ENCODE results near the gene PDE8A.
A peak's percentile ranks its signal among the peaks of the same experiment; 100 is the strongest.
"Not testable (repeated sequence)": the region's sequence is repeated elsewhere in the genome, so short reads cannot be mapped to it uniquely, and the experiment has no call there.

PDE8A gene

GRCh38 chr15:84992157-84992944 is 10.7 kb downstream of the PDE8A start:
- no peaks in the 10 kb centered on the region for H3K27me3 Mint-ChIP-seq

GRCh38 chr15:84996055-84996454 is 14.4 kb downstream of the PDE8A start:
- Mint-ChIP-seq H3K4me3 (no peak overlapping the region), H3K4me1 (peaks cover 36% of the 10 kb centered on the region), H3K9me3 (no peaks in the 10 kb centered on the region), H3K27ac (no peak overlapping the region), H3K27me3 (peaks cover 1% of the 10 kb centered on the region)
- no peak for DNase-seq
- ATAC-seq = no peak

More at GRCh38 chr15:84992157-84992944, 10.7 kb downstream of the PDE8A start:
- Mint-ChIP-seq H3K27ac (peak overlapping the region in 1 of 2 donors; percentile 36), H3K9me3 (no peaks in the 10 kb centered on the region), H3K4me1 (peaks cover 49% of the 10 kb centered on the region), H3K4me3 (peak overlapping the region; percentile 8 to 59)
- ATAC-seq (peak; percentile 96), DNase-seq (peak; percentile 19 to 53)

DNA sequence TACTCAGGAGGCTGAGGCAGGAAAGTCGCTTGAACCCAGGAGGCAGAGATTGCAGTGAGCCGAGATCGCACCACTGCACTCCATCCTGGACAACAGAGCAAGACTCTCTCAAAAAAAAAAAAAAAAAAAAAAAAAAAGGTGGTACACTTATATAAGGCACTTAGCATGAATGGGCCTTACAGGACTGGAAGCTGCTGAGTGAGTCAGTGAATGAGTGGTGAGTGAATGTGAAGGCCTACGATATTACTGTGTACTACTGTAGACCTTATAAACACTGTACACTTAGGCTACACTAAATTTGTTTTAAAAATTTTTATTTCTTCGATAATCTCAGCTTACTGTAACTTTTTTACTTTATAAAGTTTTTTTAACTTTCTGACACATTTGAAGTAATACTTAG is 15.1 kb downstream of the PDE8A start:
- not testable (repeated sequence) for H3K27me3 Mint-ChIP-seq, H3K9me3 Mint-ChIP-seq, ATAC-seq, DNase-seq, H3K4me3 Mint-ChIP-seq
- H3K27ac Mint-ChIP-seq = peak overlapping the region in 1 of 2 donors; percentile 36
- H3K4me1 Mint-ChIP-seq = peaks cover 36% of the 10 kb centered on the region

DNA sequence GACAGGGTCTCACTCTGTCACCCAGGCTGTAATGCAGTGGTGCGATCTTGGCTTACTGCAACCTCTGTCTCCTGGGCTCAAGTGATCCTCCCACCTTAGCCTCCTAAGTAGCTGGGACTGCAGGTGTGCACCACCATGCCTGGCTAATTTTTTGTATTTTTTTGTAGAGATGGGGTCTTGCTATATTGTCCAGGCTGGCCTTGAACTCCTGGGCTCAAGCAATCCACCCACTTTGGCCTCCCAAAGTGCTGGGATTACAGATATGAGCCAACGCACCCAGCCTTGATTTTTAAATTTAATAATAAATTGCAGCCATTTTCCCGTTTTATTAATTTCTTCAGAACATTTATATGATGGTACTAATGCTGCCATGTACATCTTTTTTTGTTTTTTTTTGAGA is 15.6 kb downstream of the PDE8A start:
- H3K27me3 Mint-ChIP-seq, ATAC-seq, H3K4me3 Mint-ChIP-seq, H3K9me3 Mint-ChIP-seq, H3K27ac Mint-ChIP-seq, DNase-seq: not testable (repeated sequence)
- peaks cover 35% of the 10 kb centered on the region for H3K4me1 Mint-ChIP-seq

DNA sequence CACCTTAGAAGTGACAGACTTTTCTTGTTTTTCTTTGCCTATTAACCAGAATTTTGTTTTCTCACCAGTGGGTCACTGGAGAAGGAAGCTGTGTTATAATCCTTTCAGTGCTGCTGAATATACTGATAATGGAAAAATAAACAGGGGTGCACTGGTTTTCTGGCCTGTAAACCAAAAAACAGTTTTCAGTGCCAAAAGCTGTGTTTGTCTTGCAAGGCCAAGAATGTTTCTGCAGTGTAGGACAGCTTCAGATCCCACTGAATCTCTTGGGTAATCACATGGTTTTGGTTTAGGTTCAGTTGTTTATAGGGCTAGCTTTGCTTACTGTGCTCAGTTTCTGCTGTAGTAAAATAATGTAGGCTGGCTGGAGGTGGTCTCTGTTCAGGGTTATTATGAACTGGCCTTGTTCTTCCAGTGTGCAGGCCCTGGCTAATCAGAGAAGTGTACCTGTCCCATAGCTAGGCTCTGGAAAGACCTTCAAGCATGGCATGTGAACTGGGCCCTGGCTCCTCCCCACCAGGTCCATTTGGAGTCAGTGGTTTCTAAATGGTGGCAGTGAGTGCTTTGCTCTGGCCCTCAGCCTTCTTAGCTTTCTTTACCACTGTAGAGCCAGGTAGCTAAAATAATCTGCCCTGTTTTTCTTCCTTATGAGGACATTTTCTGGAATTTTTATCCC is 18.7 kb downstream of the PDE8A start:
- H3K27me3 Mint-ChIP-seq = peaks cover 7% of the 10 kb centered on the region
- no peak overlapping the region for H3K4me3 Mint-ChIP-seq
- H3K27ac Mint-ChIP-seq = no peak overlapping the region
- H3K4me1 Mint-ChIP-seq = peaks cover 28% of the 10 kb centered on the region
- ATAC-seq (no peak), DNase-seq (no peak)
- H3K9me3 Mint-ChIP-seq = no peaks in the 10 kb centered on the region

GRCh38 chr15:85000937-85001336 is 19.3 kb downstream of the PDE8A start:
- no peak for ATAC-seq
- H3K4me1 Mint-ChIP-seq = peaks cover 28% of the 10 kb centered on the region
- H3K4me3 Mint-ChIP-seq = no peak overlapping the region
- no peak for DNase-seq
- H3K27ac Mint-ChIP-seq = no peak overlapping the region
- H3K9me3 Mint-ChIP-seq = no peaks in the 10 kb centered on the region
- peaks cover 7% of the 10 kb centered on the region for H3K27me3 Mint-ChIP-seq

DNA sequence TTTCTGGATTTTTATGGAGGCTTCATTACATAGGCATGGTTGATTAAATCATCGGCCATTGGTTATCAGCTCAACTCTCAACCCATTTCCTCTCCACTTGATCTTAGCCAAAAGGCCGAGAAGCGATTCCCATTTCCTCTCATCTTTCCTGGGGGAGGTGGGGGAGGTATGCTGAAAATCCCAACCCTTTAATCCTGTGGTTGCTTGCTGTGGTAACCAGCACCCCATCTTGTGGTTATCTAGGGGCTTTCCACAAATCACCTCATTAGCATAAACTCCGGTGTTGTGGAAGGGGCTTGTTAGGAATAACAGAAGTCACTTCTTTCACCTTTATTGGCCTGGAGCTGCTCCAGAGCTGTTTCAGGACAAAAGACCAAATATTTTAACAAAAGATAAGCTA is 20.9 kb downstream of the PDE8A start:
- Mint-ChIP-seq H3K9me3 (no peaks in the 10 kb centered on the region), H3K27me3 (peaks cover 7% of the 10 kb centered on the region), H3K4me1 (peaks cover 28% of the 10 kb centered on the region), H3K27ac (no peak overlapping the region), H3K4me3 (no peak overlapping the region)
- no peak for ATAC-seq
- no peak for DNase-seq

GRCh38 chr15:85003593-85004312 is 22.1 kb downstream of the PDE8A start:
- Mint-ChIP-seq H3K27ac (no peak overlapping the region), H3K4me3 (no peak overlapping the region), H3K4me1 (peaks cover 36% of the 10 kb centered on the region), H3K27me3 (peaks cover 7% of the 10 kb centered on the region), H3K9me3 (no peaks in the 10 kb centered on the region)
- ATAC-seq (no peak), DNase-seq (no peak)

DNA sequence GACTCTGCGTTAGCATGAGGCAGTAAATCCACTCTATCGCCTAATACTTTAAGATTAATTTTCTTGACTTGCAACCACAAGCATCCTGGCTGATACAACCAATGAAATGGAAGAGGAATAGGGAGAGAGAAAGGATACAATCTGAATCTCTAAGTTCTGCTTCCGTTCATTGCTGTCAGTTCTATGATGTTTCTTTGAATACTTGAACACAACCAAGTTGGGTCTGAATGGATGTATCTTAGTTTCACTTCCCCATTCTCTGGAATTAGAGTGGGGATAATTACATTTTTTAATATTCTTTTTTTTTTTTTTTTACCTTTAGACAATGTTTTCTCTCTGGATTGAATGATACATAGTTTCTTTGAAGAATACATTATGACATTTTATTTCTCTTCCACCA is 22.9 kb downstream of the PDE8A start:
- ATAC-seq (no peak), DNase-seq (no peak)
- H3K4me3 Mint-ChIP-seq = no peak overlapping the region
- H3K9me3 Mint-ChIP-seq = no peaks in the 10 kb centered on the region
- peaks cover 7% of the 10 kb centered on the region for H3K27me3 Mint-ChIP-seq
- peak overlapping the region in 1 of 2 donors; percentile 79 for H3K27ac Mint-ChIP-seq
- H3K4me1 Mint-ChIP-seq = peaks cover 36% of the 10 kb centered on the region

- H3K27me3 Mint-ChIP-seq = peaks cover 7% of the 10 kb centered on the region
- H3K27ac Mint-ChIP-seq = no peak overlapping the region
- DNase-seq (no peak), ATAC-seq (no peak)
- no peak overlapping the region for H3K4me3 Mint-ChIP-seq
- H3K9me3 Mint-ChIP-seq = no peaks in the 10 kb centered on the region
- H3K4me1 Mint-ChIP-seq = peaks cover 44% of the 10 kb centered on the region
These were observed 23.7 kb downstream of the PDE8A start for GRCh38 chr15:85005319-85005718.

DNA sequence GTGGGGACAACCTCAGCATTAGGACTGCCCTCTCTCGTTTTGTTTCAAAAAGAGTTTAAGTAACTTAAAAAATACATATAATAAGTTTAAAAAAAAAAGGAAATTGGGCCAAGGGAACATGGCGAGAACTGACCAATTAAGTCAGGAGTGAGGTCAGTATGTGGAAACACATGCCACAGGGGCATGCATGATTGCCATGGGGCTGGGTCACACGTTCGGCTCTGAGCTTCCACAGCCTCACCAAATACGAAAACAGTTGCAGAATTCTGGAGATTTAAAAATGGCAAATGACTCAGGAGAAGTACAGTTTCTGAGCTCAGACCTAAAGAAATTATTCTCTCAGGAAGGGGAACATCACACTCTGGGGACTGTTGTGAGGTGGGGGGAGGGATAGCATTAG is 24.1 kb downstream of the PDE8A start:
- no peak for DNase-seq
- peaks cover 45% of the 10 kb centered on the region for H3K4me1 Mint-ChIP-seq

GRCh38 chr15:85006201-85006600 is 24.5 kb downstream of the PDE8A start:
- H3K27ac Mint-ChIP-seq = no peak overlapping the region
- DNase-seq (no peak), ATAC-seq (no peak)
- peaks cover 4% of the 10 kb centered on the region for H3K27me3 Mint-ChIP-seq
- peaks cover 0 to 4% of the 10 kb centered on the region in 2 donors for H3K9me3 Mint-ChIP-seq
- peaks cover 45% of the 10 kb centered on the region for H3K4me1 Mint-ChIP-seq
- no peak overlapping the region for H3K4me3 Mint-ChIP-seq

More for the DNA sequence above, 24.1 kb downstream of the PDE8A start:
- Mint-ChIP-seq H3K27ac (no peak overlapping the region), H3K9me3 (no peaks in the 10 kb centered on the region), H3K27me3 (peaks cover 7% of the 10 kb centered on the region), H3K4me3 (no peak overlapping the region)
- no peak for ATAC-seq

- Mint-ChIP-seq H3K4me3 (no peak overlapping the region), H3K27me3 (no peaks in the 10 kb centered on the region), H3K27ac (no peak overlapping the region), H3K9me3 (peaks cover 0 to 4% of the 10 kb centered on the region in 2 donors), H3K4me1 (peaks cover 41% of the 10 kb centered on the region)
- no peak for DNase-seq
- no peak for ATAC-seq
These were observed 25.0 kb downstream of the PDE8A start for GRCh38 chr15:85006655-85007054.

GRCh38 chr15:85007137-85007536 is 25.5 kb downstream of the PDE8A start:
- Mint-ChIP-seq H3K27ac (no peak overlapping the region), H3K4me3 (no peak overlapping the region), H3K4me1 (peaks cover 37% of the 10 kb centered on the region), H3K9me3 (peaks cover 0 to 4% of the 10 kb centered on the region in 2 donors), H3K27me3 (no peaks in the 10 kb centered on the region)
- DNase-seq (no peak), ATAC-seq (no peak)

DNA sequence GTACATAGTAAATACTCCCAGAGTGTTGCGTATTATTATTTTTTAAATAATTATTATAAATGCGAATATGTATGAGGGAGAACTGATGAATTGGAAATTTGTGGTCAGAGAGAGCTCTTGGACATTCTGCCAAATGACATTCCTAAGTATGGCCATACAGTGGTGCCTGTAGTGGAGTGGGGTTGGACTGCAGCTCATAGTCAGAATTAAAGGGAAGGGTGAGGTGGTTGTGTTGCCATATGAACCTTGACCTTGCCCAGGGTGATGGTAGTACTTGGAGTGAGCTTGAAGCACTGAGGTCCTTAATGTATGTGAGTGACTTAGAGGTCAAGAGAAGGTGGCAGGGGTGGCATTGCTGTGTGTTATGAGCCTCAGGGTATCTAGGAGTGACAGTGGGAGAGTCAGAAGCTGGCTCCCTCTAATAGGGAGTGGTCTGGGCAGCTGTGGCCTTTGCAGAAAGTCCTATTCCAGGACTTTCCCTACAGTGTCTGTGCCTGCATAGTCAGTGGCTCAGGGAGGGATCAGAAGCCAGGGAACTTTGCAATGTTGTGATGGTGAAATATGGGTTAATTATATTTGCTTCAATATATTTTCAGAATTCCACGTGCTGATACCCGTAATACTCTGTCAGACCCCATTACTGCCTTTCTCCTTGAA is 26.2 kb downstream of the PDE8A start:
- ATAC-seq (no peak), DNase-seq (no peak)
- Mint-ChIP-seq H3K4me3 (no peak overlapping the region), H3K27ac (no peak overlapping the region), H3K27me3 (no peaks in the 10 kb centered on the region), H3K9me3 (peaks cover 0 to 4% of the 10 kb centered on the region in 2 donors), H3K4me1 (peaks cover 31% of the 10 kb centered on the region)
